ENCODE results near the gene PFKFB2.

GRCh38 chr1:207085887-207086286 is 32.8 kb downstream of the PFKFB2 start:
- TF ChIP-seq CTCF (IDR thresholded peaks at IDR 0.05; ENCODE audit: poor library complexity, severe bottlenecking) (no peak), EP300 (conservative IDR thresholded peaks at IDR 0.05; ENCODE audit: poor library complexity, severe bottlenecking) (no peak), MXI1 (conservative IDR thresholded peaks at IDR 0.05; ENCODE audit: poor library complexity, severe bottlenecking) (no peak), TAF1 (IDR thresholded peaks at IDR 0.05; ENCODE audit: low read depth) (no peak), EZH2 (IDR thresholded peaks at IDR 0.05; ENCODE audit: borderline replicate concordance, insufficient read depth, low read length, poor library complexity, severe bottlenecking) (no peak)
